Tibial nerve (tissue), 3 donors: Measurements from ENCODE around the gene MYCN.

Experiments
- POLR2A ChIP-seq, 2 donors: fragments of 450-650 bp; IDR thresholded peaks; one replicate each; pipeline ENCODE4 v1.6.1; 2017; ENCODE audit warnings: antibody characterized with exemption in 2 of 2, mild to moderate bottlenecking in 2 of 2, moderate library complexity in 2 of 2
- TF ChIP-seq, protein P1 (sequence below), 5 experiments: fragments of 200-600 bp in 3 of 5; fragments of 450-650 bp in 2 of 5; sonication (generic) in 3 of 5; IDR thresholded peaks; one replicate each; pipeline ENCODE4 v1.5.1; 2016 to 2019; ENCODE audit warnings: antibody characterized with exemption in 5 of 5, mild to moderate bottlenecking in 3 of 5, moderate library complexity in 2 of 5

DNA sequence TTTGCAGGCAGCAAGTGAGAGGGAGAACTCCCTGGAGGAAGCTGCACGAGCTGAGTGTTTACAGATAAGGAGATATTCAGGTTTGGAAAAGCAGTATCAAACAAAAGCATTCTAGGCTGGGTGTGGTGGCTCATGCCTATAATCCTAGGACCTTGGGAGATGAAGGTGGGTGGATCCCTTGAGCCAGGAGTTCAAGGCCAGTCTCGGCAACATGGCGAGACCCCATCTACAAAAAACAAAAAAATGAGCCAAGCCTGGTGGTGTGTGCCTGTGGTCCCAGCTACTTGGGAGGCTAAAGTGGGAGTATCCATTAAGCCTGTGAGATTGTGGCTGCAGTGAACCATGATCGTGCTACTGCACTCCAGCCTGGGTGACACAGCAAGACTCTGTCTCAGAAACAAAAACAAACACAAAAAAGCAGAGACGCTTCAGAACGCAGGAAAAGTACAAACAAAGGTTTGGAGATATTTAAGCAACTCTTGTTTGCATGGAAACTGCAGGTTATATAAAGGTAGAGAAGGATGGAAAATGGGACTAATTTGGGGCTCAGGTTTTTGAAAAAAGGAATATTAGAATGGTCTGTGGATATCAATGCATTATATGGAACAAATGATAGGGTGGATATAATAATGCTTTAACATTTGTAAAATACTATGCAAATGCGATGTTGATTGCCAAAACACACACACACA is 31.6 kb downstream of the MYCN start:
- TF ChIP-seq, protein P1, sequence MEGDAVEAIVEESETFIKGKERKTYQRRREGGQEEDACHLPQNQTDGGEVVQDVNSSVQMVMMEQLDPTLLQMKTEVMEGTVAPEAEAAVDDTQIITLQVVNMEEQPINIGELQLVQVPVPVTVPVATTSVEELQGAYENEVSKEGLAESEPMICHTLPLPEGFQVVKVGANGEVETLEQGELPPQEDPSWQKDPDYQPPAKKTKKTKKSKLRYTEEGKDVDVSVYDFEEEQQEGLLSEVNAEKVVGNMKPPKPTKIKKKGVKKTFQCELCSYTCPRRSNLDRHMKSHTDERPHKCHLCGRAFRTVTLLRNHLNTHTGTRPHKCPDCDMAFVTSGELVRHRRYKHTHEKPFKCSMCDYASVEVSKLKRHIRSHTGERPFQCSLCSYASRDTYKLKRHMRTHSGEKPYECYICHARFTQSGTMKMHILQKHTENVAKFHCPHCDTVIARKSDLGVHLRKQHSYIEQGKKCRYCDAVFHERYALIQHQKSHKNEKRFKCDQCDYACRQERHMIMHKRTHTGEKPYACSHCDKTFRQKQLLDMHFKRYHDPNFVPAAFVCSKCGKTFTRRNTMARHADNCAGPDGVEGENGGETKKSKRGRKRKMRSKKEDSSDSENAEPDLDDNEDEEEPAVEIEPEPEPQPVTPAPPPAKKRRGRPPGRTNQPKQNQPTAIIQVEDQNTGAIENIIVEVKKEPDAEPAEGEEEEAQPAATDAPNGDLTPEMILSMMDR (IDR thresholded peaks at IDR 0.05), result no peak
- TF ChIP-seq POLR2A (IDR thresholded peaks at IDR 0.05), result no peak
